Measurements from ENCODE around the gene FXN.
"Not testable (repeated sequence)": the region's sequence is repeated elsewhere in the genome, so short reads cannot be mapped to it uniquely, and the experiment has no call there.

The FXN gene

DNA sequence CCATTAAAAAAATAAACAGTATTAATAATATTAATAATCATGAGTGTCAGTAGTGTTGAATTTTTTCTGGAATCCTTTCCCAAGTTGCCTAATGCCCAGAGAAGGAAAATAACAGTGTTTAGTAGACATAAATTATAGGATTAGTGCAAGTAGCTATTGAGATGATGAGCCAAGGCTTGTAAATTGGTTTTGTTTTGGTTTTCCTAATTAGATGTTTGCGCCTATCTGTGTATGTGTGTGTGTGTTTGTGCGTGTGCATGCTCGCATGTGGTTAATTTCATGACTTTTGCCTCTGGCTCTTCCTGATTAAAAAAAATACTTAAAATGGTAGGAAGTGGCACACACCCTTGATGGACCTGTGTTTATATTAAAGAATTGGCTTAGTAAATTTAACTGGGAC is 55.4 kb downstream of the FXN start:
- Histone ChIP-seq H3K4me3 (ENCODE audit: insufficient read depth, low read depth, low read length, poor library complexity, severe bottlenecking) (no peak overlapping the region), H3K9me3 (ENCODE audit: control insufficient read depth, low read length) (no peaks in the 10 kb centered on the region), H3K36me3 (ENCODE audit: control insufficient read depth, insufficient read depth, low read length) (no peaks in the 10 kb centered on the region), H3K27me3 (replicated peaks; ENCODE audit: control insufficient read depth, insufficient read depth, low read length, poor library complexity, severe bottlenecking) (no peaks in the 10 kb centered on the region), H3K27ac (ENCODE audit: insufficient read depth, low read length, poor library complexity, severe bottlenecking) (no peak overlapping the region), H3K4me1 (ENCODE audit: control insufficient read depth, insufficient read depth, low read length, poor library complexity, severe bottlenecking) (no peaks in the 10 kb centered on the region)
- no peak for DNase-seq

GRCh38 chr9:69093471-69094103 is 58.0 kb downstream of the FXN start:
- H3K4me1 ChIP-seq (ENCODE audit: control insufficient read depth, insufficient read depth, low read length, poor library complexity, severe bottlenecking): no peaks in the 10 kb centered on the region
- no peaks in the 10 kb centered on the region for H3K36me3 ChIP-seq (ENCODE audit: control insufficient read depth, insufficient read depth, low read length)
- H3K9me3 ChIP-seq (ENCODE audit: control insufficient read depth, low read length): no peaks in the 10 kb centered on the region
- DNase-seq: no peak
- H3K27me3 ChIP-seq (replicated peaks; ENCODE audit: control insufficient read depth, insufficient read depth, low read length, poor library complexity, severe bottlenecking): no peaks in the 10 kb centered on the region
- H3K27ac ChIP-seq (ENCODE audit: insufficient read depth, low read length, poor library complexity, severe bottlenecking): no peak overlapping the region
- no peak overlapping the region for H3K4me3 ChIP-seq (ENCODE audit: insufficient read depth, low read depth, low read length, poor library complexity, severe bottlenecking)

GRCh38 chr9:69094361-69095135 is 59.0 kb downstream of the FXN start:
- DNase-seq; H3K27ac ChIP-seq (ENCODE audit: insufficient read depth, low read length, poor library complexity, severe bottlenecking); H3K4me1 ChIP-seq (ENCODE audit: control insufficient read depth, insufficient read depth, low read length, poor library complexity, severe bottlenecking); H3K27me3 ChIP-seq (replicated peaks; ENCODE audit: control insufficient read depth, insufficient read depth, low read length, poor library complexity, severe bottlenecking); H3K36me3 ChIP-seq (ENCODE audit: control insufficient read depth, insufficient read depth, low read length); H3K4me3 ChIP-seq (ENCODE audit: insufficient read depth, low read depth, low read length, poor library complexity, severe bottlenecking); H3K9me3 ChIP-seq (ENCODE audit: control insufficient read depth, low read length): not testable (repeated sequence)

DNA sequence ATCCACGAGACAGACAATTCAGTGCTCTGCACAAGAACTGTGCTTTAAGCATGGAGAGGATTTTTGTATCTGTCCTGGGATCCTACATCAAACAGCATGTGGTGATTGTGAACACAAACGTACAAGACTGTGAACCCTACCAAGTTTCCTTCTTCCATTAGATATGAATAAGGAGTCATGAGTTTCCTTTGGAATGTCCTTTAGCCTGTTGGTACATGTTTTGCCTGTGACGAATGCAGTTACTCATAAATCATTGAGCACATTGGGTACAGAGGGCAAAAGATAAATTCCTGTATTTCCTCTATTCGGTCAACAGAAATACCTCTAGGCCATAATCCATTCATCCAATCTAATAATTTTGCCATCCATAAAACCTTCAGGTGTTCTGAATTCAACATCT is 61.5 kb downstream of the FXN start:
- H3K36me3 ChIP-seq (ENCODE audit: control insufficient read depth, insufficient read depth, low read length): no peaks in the 10 kb centered on the region
- no peak for DNase-seq
- no peaks in the 10 kb centered on the region for H3K27me3 ChIP-seq (replicated peaks; ENCODE audit: control insufficient read depth, insufficient read depth, low read length, poor library complexity, severe bottlenecking)
- H3K9me3 ChIP-seq (ENCODE audit: control insufficient read depth, low read length): no peaks in the 10 kb centered on the region
- H3K4me1 ChIP-seq (ENCODE audit: control insufficient read depth, insufficient read depth, low read length, poor library complexity, severe bottlenecking): no peaks in the 10 kb centered on the region
- no peak overlapping the region for H3K27ac ChIP-seq (ENCODE audit: insufficient read depth, low read length, poor library complexity, severe bottlenecking)
- H3K4me3 ChIP-seq (ENCODE audit: insufficient read depth, low read depth, low read length, poor library complexity, severe bottlenecking): no peak overlapping the region

DNA sequence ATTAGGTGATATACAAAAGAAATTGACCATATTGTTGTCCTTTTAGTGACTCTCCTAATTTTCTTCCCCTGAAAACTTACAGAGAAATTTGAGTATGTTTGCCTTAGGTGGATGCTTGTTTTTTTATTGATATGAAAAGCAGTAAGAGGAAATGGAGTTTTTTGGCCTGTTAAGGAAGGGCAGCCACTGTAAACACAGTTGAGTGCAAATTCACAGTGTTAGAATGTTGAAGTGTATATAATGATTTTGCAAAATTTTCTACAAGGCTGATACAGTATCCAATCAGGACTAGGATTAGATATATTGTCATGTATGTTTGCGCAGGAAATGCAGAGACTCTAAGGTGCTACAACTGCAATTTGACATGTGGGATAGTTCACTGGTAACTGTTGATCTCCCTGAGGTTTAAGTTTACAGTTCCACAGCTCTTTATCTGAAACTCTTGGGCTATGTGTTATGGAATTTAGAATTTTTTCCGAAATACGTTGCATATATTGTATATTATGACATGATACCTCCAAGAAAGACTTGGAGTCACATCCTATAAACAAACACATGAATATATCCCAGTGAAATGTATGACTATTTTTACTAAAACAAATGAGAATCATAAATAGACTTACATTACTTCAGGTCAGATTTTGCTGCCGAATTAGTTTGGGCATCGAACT is 62.5 kb downstream of the FXN start:
- no peak for DNase-seq
- no peaks in the 10 kb centered on the region for H3K36me3 ChIP-seq (ENCODE audit: control insufficient read depth, insufficient read depth, low read length)
- no peaks in the 10 kb centered on the region for H3K27me3 ChIP-seq (replicated peaks; ENCODE audit: control insufficient read depth, insufficient read depth, low read length, poor library complexity, severe bottlenecking)
- H3K9me3 ChIP-seq (ENCODE audit: control insufficient read depth, low read length): no peaks in the 10 kb centered on the region
- H3K4me1 ChIP-seq (ENCODE audit: control insufficient read depth, insufficient read depth, low read length, poor library complexity, severe bottlenecking): no peaks in the 10 kb centered on the region
- no peak overlapping the region for H3K4me3 ChIP-seq (ENCODE audit: insufficient read depth, low read depth, low read length, poor library complexity, severe bottlenecking)
- no peak overlapping the region for H3K27ac ChIP-seq (ENCODE audit: insufficient read depth, low read length, poor library complexity, severe bottlenecking)

- H3K4me3 ChIP-seq (ENCODE audit: insufficient read depth, low read depth, low read length, poor library complexity, severe bottlenecking); H3K9me3 ChIP-seq (ENCODE audit: control insufficient read depth, low read length); DNase-seq; H3K27me3 ChIP-seq (replicated peaks; ENCODE audit: control insufficient read depth, insufficient read depth, low read length, poor library complexity, severe bottlenecking); H3K36me3 ChIP-seq (ENCODE audit: control insufficient read depth, insufficient read depth, low read length); H3K4me1 ChIP-seq (ENCODE audit: control insufficient read depth, insufficient read depth, low read length, poor library complexity, severe bottlenecking); H3K27ac ChIP-seq (ENCODE audit: insufficient read depth, low read length, poor library complexity, severe bottlenecking): not testable (repeated sequence)
Measured at GRCh38 chr9:69103348-69103996, 67.9 kb downstream of the FXN start.

- no peaks in the 10 kb centered on the region for H3K4me1 ChIP-seq (ENCODE audit: control insufficient read depth, insufficient read depth, low read length, poor library complexity, severe bottlenecking)
- H3K27ac ChIP-seq (ENCODE audit: insufficient read depth, low read length, poor library complexity, severe bottlenecking): no peak overlapping the region
- no peak overlapping the region for H3K4me3 ChIP-seq (ENCODE audit: insufficient read depth, low read depth, low read length, poor library complexity, severe bottlenecking)
- no peak for DNase-seq
- H3K9me3 ChIP-seq (ENCODE audit: control insufficient read depth, low read length): no peaks in the 10 kb centered on the region
- H3K27me3 ChIP-seq (replicated peaks; ENCODE audit: control insufficient read depth, insufficient read depth, low read length, poor library complexity, severe bottlenecking): no peaks in the 10 kb centered on the region
- H3K36me3 ChIP-seq (ENCODE audit: control insufficient read depth, insufficient read depth, low read length): no peaks in the 10 kb centered on the region
Measured at GRCh38 chr9:69104830-69105527, 69.4 kb downstream of the FXN start.

DNA sequence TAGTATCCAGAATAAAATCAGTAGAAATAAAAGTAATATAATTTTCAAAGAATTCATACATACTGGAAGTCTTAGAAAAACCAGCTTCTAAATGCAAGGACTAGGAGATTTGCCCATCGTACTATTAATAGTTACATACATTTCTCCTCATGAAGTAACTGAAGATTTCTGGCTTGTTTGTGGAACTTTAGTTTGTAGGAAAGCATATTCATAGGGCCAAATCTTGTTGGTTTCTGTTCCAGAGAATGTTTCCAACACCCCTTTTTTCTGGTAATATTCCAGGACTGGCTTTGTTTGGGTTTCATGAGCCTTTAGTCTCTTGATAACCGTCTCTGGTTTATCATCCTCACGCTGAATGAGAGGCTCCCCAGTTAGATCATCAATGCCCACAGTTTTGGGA is 72.2 kb downstream of the FXN start:
- no peak overlapping the region for H3K4me3 ChIP-seq (ENCODE audit: insufficient read depth, low read depth, low read length, poor library complexity, severe bottlenecking)
- no peaks in the 10 kb centered on the region for H3K9me3 ChIP-seq (ENCODE audit: control insufficient read depth, low read length)
- H3K36me3 ChIP-seq (ENCODE audit: control insufficient read depth, insufficient read depth, low read length): no peaks in the 10 kb centered on the region
- H3K27me3 ChIP-seq (replicated peaks; ENCODE audit: control insufficient read depth, insufficient read depth, low read length, poor library complexity, severe bottlenecking): no peaks in the 10 kb centered on the region
- DNase-seq: no peak
- no peak overlapping the region for H3K27ac ChIP-seq (ENCODE audit: insufficient read depth, low read length, poor library complexity, severe bottlenecking)
- no peaks in the 10 kb centered on the region for H3K4me1 ChIP-seq (ENCODE audit: control insufficient read depth, insufficient read depth, low read length, poor library complexity, severe bottlenecking)

- not testable (repeated sequence) for H3K4me3 ChIP-seq (ENCODE audit: insufficient read depth, low read depth, low read length, poor library complexity, severe bottlenecking); H3K36me3 ChIP-seq (ENCODE audit: control insufficient read depth, insufficient read depth, low read length); DNase-seq; H3K27me3 ChIP-seq (replicated peaks; ENCODE audit: control insufficient read depth, insufficient read depth, low read length, poor library complexity, severe bottlenecking); H3K27ac ChIP-seq (ENCODE audit: insufficient read depth, low read length, poor library complexity, severe bottlenecking); H3K4me1 ChIP-seq (ENCODE audit: control insufficient read depth, insufficient read depth, low read length, poor library complexity, severe bottlenecking); H3K9me3 ChIP-seq (ENCODE audit: control insufficient read depth, low read length)
Measured at GRCh38 chr9:69108706-69109105, 73.2 kb downstream of the FXN start.

Measured in effector memory CD4-positive, alpha-beta T cell (primary cell).